GM12874 (cell line): ENCODE measurements around the gene KCTD8.

ENCODE experiments used
- TF ChIP-seq, protein P1 (sequence below): IDR thresholded peaks from 2 replicates; pipeline ENCODE4 v1.5.1; 2011; ENCODE audit warnings: low read depth, mild to moderate bottlenecking, control low read depth, low read length, moderate library complexity; ENCODE audit not compliant: insufficient read depth

Gene KCTD8

DNA sequence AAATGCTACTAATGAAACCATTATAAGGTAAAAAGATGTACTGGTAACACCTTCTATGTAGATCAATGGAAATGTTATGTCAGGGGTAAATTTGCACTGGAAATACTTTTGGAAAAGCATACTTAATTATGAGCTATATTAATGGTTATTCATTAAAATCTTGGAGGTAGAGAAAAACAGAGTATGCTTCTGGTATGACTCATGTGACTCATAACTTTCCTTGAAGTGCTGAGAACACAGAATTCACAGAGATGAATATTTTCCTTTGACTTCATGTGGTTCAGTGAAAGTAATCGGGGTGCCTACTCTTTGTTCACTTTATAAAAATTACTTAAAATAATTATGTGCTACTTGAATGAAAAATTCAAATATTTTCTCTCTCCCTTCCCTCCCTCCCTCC, 254.2 kb downstream of the KCTD8 start:
- TF ChIP-seq, protein P1, sequence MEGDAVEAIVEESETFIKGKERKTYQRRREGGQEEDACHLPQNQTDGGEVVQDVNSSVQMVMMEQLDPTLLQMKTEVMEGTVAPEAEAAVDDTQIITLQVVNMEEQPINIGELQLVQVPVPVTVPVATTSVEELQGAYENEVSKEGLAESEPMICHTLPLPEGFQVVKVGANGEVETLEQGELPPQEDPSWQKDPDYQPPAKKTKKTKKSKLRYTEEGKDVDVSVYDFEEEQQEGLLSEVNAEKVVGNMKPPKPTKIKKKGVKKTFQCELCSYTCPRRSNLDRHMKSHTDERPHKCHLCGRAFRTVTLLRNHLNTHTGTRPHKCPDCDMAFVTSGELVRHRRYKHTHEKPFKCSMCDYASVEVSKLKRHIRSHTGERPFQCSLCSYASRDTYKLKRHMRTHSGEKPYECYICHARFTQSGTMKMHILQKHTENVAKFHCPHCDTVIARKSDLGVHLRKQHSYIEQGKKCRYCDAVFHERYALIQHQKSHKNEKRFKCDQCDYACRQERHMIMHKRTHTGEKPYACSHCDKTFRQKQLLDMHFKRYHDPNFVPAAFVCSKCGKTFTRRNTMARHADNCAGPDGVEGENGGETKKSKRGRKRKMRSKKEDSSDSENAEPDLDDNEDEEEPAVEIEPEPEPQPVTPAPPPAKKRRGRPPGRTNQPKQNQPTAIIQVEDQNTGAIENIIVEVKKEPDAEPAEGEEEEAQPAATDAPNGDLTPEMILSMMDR, result no peak

DNA sequence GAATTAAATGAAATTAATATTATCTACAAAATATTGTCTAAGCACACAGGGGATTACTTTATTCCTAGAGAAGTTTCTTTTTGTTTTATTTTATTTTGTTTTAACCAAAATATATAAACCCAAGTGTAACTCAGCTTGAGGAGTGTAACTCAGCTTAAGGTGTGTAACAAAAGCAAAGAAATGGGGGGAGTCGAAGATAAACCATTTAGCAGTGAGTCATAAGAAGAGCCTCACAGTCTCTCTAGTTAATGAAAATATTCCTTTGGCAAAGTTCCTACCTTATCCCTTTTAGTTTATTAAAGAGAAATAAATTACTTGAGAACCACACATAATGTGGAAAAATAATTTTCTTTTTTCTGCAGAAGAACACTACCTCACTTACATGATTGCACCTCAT, 261.8 kb downstream of the KCTD8 start:
- TF ChIP-seq, protein P1, result no peak

DNA sequence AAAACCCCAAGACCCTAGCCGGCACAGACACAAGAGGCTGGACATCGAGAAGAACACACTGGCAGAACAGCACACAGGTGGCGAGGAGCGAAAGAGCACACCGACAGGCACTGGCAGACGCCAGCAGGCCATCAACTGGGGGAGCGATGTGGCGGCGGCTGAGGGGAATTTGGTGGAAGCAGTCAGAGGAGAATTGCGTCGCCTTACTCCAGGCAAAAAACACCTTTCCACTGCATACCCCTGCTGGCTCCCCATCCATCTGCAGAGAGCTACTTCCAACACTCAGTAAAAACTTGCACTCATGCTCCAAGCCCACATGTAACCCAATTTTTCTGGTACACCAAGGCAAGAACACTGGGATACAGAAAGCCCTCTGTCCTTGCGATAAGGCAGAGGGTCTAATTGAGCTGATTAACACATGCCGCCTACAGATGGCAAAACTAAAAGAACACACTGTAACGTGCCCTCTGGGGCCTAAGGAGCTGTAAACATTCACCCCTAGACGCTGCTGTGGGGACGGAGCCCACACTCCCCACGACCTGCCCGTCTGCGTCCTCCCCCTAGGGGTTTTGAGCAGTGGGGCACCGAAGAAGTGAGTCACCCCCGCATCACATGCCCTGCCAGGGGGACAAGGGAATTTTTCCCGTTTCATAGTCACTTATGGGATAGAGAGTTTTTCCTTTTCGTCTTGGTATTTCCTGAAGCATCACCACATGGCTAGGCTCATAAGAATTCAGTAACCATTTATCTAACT, 262.3 kb downstream of the KCTD8 start:
- TF ChIP-seq, protein P1, result no peak

DNA sequence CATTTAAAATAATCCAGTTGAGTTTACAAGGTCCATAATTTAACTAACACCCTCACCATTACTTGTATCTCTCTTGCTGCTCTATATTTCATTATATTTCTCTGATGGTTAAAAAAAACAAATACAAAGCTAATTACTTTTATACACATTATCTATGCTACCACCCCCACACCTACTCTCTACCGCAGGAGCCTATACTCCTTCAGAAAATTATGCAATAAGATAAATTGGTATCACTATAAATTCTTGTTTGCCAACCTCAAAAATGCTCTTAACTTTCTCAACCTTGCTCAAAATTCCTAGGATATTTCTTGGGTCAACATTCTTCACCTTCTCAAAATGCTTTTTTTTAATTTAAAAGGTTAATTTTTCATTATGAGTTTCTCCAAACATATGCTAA, 282.7 kb downstream of the KCTD8 start:
- TF ChIP-seq, protein P1, result no peak

DNA sequence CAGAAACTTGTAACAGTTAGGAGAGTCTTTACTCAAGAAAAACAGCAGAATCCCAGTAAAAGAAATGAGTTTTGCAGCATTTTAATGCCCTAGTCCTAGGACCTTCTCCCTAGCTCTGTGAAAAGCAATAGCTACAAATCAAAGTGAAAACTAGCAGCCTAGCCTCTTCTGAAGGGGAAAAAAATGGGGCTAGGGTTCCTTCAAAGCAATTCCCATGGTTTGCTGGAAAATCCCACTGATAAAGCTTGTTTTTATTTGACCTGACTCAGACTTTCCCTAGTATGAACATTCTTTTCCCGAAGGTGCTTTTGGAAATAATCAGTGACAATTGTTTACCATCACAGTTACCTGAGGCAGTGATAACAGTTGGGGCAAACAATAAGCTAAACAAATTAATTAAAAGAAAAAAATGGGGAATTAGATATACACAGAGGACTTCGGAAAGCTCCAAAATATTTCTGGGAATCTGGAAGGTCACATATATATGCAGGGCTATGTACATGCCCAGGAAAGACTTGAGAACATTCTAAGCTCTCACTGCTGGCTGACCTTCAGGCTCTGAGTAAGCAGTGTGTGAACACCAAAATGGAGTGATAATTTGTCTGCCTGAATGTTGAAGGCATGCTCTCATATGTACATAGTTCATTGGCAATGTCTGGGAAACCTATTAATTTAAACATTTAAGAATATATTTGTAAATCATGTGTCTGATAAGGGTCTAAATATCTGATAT, 285.9 kb downstream of the KCTD8 start:
- TF ChIP-seq, protein P1, result no peak

DNA sequence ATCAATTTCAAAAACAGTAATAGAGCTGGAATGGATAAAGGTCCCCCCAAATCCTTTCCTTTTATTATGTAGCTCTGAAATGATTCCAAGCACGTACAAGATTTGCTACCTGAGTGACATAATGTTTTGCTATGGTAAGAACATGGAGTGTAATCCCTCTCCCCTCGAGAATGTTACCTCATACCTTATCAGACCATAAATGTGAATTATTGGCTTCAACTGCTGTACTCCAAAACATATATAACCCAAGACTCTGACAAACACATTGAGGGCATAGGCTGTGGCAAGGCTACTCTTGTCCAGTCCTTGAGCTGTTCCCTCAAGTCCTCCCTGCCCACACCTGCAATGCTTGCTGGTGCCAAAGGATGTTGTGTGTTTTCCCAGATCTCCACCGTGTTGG, 286.9 kb downstream of the KCTD8 start:
- TF ChIP-seq, protein P1, result no peak

DNA sequence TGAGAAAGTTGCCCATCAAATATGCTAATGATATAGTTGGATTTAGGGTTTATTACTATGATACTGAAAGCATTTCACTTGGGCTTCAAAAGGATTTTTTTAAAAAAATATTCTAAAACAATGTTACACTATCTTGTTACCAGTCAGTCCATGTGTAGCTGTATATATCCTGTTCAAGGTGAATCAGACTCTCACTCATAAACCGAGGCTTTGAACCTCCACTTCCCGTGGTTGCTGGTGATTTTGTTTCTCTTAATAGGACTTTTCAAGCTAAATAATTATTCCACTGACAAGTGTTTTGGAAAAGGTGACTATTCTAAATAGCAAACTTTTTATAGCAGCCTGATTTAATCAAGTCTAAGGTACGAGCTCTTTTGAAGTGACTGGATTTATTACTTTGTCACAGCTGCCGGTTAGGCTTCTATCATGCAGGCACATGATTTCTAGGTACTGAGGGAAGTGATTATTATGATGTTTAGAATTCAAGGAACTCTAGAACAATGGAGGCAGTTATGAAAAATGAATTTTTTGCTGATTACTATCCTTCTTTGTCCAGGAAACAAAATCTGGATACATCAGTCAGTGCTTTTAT, 287.7 kb downstream of the KCTD8 start:
- TF ChIP-seq, protein P1, result no peak
